Measurements from ENCODE around the gene SBF2. TPM values are rescaled to one million over a fixed set of nuclear protein-coding genes. Genes with fewer than 3 reads are reported as not detected.
A peak's percentile ranks its signal among the peaks of the same experiment; 100 is the strongest.

SBF2 gene
- total and polyA plus RNA-seq, 8 donors: 25.7 to 62.6 (median 57.0) TPM

DNA sequence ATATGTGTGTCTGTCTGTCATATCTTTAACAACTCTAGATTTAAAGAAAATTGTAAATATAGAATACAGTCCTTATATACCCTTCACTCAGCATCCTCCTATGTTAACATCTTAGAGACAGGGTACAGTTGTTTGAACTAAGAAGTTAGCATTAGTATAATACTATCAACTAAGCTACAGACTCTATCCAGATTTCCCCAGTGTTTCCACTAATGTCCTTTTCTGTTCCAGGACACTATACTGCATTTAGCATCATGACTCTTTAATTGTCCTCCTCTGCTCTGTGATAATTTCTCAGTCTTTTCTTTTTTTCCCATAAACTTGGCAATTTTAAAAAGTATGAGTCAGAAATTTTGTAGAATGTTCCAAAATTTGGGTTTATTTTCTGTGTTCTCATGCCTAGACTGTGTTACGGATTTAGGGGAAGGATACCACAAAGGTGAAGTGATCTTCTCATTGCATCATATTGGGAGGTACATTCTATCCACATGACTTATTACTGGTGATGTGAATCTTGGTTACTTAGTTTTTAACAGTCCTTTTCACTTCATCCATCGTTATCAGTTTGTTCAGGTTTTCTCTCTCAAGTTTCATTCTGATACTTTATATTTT, 168.4 kb downstream of the SBF2 start:
- intact Hi-C loops (cut with DNase I): no loop called here
- no peaks in the 10 kb centered on the region for H3K27me3 ChIP-seq
- ATAC-seq (peak; percentile 25), DNase-seq (no peak)
- peaks cover 4 to 8% of the 10 kb centered on the region in 2 donors for H3K4me1 ChIP-seq
- no peak overlapping the region for H3K4me3 ChIP-seq
- no peaks in the 10 kb centered on the region for H3K36me3 ChIP-seq
- H3K9me3 ChIP-seq: no peaks in the 10 kb centered on the region
- TF ChIP-seq, protein P1, sequence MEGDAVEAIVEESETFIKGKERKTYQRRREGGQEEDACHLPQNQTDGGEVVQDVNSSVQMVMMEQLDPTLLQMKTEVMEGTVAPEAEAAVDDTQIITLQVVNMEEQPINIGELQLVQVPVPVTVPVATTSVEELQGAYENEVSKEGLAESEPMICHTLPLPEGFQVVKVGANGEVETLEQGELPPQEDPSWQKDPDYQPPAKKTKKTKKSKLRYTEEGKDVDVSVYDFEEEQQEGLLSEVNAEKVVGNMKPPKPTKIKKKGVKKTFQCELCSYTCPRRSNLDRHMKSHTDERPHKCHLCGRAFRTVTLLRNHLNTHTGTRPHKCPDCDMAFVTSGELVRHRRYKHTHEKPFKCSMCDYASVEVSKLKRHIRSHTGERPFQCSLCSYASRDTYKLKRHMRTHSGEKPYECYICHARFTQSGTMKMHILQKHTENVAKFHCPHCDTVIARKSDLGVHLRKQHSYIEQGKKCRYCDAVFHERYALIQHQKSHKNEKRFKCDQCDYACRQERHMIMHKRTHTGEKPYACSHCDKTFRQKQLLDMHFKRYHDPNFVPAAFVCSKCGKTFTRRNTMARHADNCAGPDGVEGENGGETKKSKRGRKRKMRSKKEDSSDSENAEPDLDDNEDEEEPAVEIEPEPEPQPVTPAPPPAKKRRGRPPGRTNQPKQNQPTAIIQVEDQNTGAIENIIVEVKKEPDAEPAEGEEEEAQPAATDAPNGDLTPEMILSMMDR (IDR thresholded peaks at IDR 0.05): no peak
- no peak overlapping the region for H3K27ac ChIP-seq

DNA sequence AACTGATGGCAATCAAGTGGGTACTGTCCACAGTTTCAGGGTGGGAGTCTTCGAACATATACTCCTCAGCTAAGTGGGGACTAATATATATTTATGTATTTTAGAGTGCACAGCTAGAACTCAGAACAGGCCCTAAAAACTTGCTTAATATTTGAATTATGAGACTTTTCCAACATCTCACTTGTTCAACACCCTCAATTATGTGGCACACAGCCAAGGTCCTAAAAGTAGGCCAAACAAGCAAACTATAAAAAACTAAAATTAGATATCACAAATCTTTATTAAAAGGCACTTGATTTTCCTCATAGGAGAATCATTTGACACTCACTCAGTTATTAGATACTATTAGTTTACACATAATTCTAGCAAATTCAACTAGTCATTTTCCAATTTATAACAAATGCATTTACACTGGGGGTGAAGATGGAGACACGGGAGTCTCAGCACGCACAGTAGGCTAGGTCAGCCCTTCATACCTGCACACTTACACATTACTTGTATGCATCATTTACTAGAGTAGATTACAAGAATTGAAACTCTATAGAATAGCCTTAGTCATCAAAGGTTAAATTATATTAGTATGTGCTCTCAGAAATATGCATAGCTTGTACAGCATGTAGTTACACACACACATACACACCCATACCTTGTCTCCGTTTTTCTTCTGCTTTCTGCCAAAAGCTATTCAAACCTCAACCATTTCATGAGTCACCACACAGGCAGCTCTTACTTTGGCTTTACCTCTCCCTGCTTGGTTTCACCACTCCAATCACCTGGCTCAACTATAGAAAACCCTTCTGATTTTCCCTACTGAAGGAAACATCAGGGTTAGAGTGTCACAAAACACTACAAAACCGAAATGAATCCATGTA, 171.5 kb downstream of the SBF2 start:
- no peak overlapping the region for H3K27ac ChIP-seq
- intact Hi-C loops (cut with DNase I): no loop called here
- H3K9me3 ChIP-seq: no peaks in the 10 kb centered on the region
- TF ChIP-seq, protein P1 (IDR thresholded peaks at IDR 0.05): no peak
- H3K27me3 ChIP-seq: no peaks in the 10 kb centered on the region
- H3K4me1 ChIP-seq: peaks cover 11 to 17% of the 10 kb centered on the region in 2 donors
- H3K4me3 ChIP-seq: no peak overlapping the region
- H3K36me3 ChIP-seq: no peaks in the 10 kb centered on the region
- no peak for DNase-seq
- peak; percentile 92 for ATAC-seq

DNA sequence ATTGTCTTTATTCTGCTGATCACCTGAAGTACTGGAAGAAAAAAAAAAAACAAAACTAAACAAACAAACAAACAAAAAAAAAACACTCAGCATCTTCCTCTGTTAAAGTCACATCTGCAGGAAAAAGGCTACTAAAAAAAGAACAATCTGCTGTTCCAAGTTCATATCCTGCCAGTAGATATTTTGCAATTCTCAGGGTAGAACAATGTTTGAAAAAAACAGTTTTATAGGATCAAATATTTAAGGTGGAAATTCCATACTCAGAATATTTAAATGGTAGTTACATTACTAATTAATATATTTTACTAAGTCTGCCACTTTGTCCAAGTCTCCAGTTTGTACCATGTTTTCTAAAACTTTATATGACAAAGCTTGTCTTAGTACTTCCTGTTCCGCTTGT, 175.2 kb downstream of the SBF2 start:
- Histone ChIP-seq H3K4me3 (no peak overlapping the region), H3K27me3 (no peaks in the 10 kb centered on the region), H3K9me3 (no peaks in the 10 kb centered on the region), H3K36me3 (no peaks in the 10 kb centered on the region), H3K4me1 (peaks cover 11 to 17% of the 10 kb centered on the region in 2 donors), H3K27ac (no peak overlapping the region)
- intact Hi-C loops (cut with DNase I): no loop called here
- ATAC-seq (no peak), DNase-seq (no peak)
- TF ChIP-seq, protein P1 (IDR thresholded peaks at IDR 0.05): no peak

DNA sequence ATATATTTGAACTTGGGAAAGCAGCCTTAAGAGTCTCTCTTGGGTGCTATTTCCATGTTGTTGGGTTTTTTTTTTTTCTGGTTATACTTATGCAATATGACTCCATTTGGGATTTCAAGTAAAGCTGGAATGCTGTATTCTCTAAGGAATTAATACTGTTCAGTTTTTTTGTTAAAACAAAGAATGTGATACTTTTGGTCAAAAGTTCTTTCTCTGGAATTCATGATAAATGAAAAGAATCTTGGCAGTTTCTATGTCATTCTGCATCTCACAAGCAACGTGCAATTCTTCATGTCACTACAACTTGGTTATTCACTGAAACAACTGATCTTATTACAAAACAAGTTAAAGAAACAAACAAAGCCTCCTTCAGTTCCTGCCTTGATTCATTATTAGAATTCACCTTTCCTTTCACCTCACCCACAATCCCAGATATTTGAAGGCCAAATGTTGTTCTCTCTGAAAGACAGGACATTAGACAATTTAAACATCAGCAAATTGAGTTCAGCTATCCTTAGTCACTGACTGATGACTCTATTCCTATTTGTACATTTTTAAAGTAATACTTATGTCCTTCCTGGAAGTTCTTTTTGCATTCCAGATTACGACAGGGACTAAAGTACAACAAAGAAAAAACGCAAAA, 176.2 kb downstream of the SBF2 start:
- TF ChIP-seq, protein P1 (IDR thresholded peaks at IDR 0.05): no peak
- no peak overlapping the region for H3K27ac ChIP-seq
- no peak overlapping the region for H3K4me3 ChIP-seq
- H3K27me3 ChIP-seq: no peaks in the 10 kb centered on the region
- peaks cover 7 to 14% of the 10 kb centered on the region in 2 donors for H3K4me1 ChIP-seq
- no peak for DNase-seq
- no peaks in the 10 kb centered on the region for H3K9me3 ChIP-seq
- no peaks in the 10 kb centered on the region for H3K36me3 ChIP-seq
- ATAC-seq: no peak
- intact Hi-C loops (cut with DNase I): no loop called here

DNA sequence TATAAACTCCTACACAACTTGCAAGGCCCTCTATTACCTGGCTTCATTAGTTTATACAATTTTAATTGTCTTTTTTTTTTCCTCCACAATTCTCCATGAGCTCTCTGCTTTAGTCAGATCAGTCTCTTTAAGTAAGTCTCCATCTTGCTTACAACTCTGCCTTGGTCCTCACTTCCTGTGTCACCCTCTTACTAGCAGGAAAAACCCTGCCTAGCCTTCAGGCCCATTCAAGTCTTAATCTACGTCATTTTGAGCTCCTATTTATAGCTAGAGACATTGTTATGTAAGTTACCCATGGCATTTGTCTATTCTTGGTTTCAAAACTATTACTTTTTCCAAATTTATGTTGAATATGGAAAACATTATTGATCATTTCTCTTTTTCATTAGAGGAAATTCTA, 177.4 kb downstream of the SBF2 start:
- Histone ChIP-seq H3K4me1 (peaks cover 3 to 12% of the 10 kb centered on the region in 2 donors), H3K36me3 (no peaks in the 10 kb centered on the region), H3K4me3 (no peak overlapping the region), H3K27me3 (no peaks in the 10 kb centered on the region), H3K9me3 (no peaks in the 10 kb centered on the region), H3K27ac (no peak overlapping the region)
- intact Hi-C loops (cut with DNase I): no loop called here
- ATAC-seq (no peak), DNase-seq (no peak)
- TF ChIP-seq, protein P1 (IDR thresholded peaks at IDR 0.05): no peak

All from left lung (tissue), 10 donors.